NB4 (cell line): ENCODE data around the gene TMEM74B.

ENCODE experiments used
- DNase-seq: peaks from one replicate; pipeline ENCODE4 v3.0.0; 2010; ENCODE audit warnings: low read depth
- H3K4me3 ChIP-seq: one replicate; pipeline ENCODE4 v1.5.1; 2011; ENCODE audit warnings: mild to moderate bottlenecking, low read depth, low read length, moderate library complexity
- CTCF ChIP-seq: IDR thresholded peaks from one replicate; pipeline ENCODE4 v1.5.1; 2012; ENCODE audit warnings: low read depth, low read length
- MAX ChIP-seq: IDR thresholded peaks from 2 replicates; pipeline ENCODE4 v1.6.1; 2011; ENCODE audit warnings: low read depth, low read length
- MYC ChIP-seq: IDR thresholded peaks from 2 replicates; pipeline ENCODE4 v1.6.1; 2011; ENCODE audit warnings: low read depth, low read length
- POLR2A ChIP-seq: IDR thresholded peaks from 2 replicates; pipeline ENCODE4 v1.6.1; 2011; ENCODE audit warnings: mild to moderate bottlenecking; ENCODE audit not compliant: insufficient read length; ENCODE audit errors: extremely low read depth

TMEM74B gene

GRCh38 chr20:1178623-1179022, 6.2 kb downstream of the TMEM74B start:
- DNase-seq: no peak
- TF ChIP-seq POLR2A (no peak), MAX (no peak), CTCF (no peak), MYC (no peak)
- H3K4me3 ChIP-seq: no peak overlapping the region

- no peak for DNase-seq
- no peak for TF ChIP-seq MAX
- TF ChIP-seq POLR2A: no peak
- TF ChIP-seq CTCF: no peak
- no peak for TF ChIP-seq MYC
- H3K4me3 ChIP-seq: no peak overlapping the region
Observed at GRCh38 chr20:1178103-1178502, 6.7 kb downstream of the TMEM74B start.

- H3K4me3 ChIP-seq: no peak overlapping the region
- no peak for DNase-seq
- TF ChIP-seq CTCF: peak; percentile 6
- TF ChIP-seq MAX: no peak
- no peak for TF ChIP-seq MYC
- TF ChIP-seq POLR2A: no peak
Observed at GRCh38 chr20:1177680-1178079, 7.1 kb downstream of the TMEM74B start.

GRCh38 chr20:1174787-1175186, 10.0 kb downstream of the TMEM74B start:
- H3K4me3 ChIP-seq: no peak overlapping the region
- TF ChIP-seq MAX: no peak
- TF ChIP-seq CTCF: no peak
- TF ChIP-seq MYC: no peak
- TF ChIP-seq POLR2A: no peak
- DNase-seq: no peak

GRCh38 chr20:1173698-1174097, 11.1 kb downstream of the TMEM74B start:
- H3K4me3 ChIP-seq: no peak overlapping the region
- no peak for DNase-seq
- TF ChIP-seq CTCF: no peak
- no peak for TF ChIP-seq MYC
- TF ChIP-seq POLR2A: no peak
- TF ChIP-seq MAX: no peak

- TF ChIP-seq POLR2A (no peak), MYC (no peak), MAX (no peak)
- DNase-seq: peak; percentile 59
Observed at GRCh38 chr20:1171461-1172093, 13.2 kb downstream of the TMEM74B start.

More at GRCh38 chr20:1171461-1172093, 13.2 kb downstream of the TMEM74B start:
- no peak overlapping the region for H3K4me3 ChIP-seq
